C4-2B (cell line): ENCODE results near the gene DHRS7B.

Source experiments
- H3K27ac ChIP-seq: fragments of 450-650 bp; 2 replicates; pipeline ENCODE4 v1.5.1; 2017
- CTCF ChIP-seq: fragments of 450-650 bp; conservative IDR thresholded peaks from 2 replicates; pipeline ENCODE4 v1.5.1; 2017; ENCODE audit warnings: mild to moderate bottlenecking
- ZFX ChIP-seq: fragments of 450-650 bp; IDR thresholded peaks from 2 replicates; pipeline ENCODE4 v1.6.1; 2017

The DHRS7B gene

GRCh38 chr17:21210411-21211076 lies 83.8 kb downstream of the DHRS7B start:
- TF ChIP-seq ZFX (no peak), CTCF (no peak)
- H3K27ac ChIP-seq: no peak overlapping the region

DNA sequence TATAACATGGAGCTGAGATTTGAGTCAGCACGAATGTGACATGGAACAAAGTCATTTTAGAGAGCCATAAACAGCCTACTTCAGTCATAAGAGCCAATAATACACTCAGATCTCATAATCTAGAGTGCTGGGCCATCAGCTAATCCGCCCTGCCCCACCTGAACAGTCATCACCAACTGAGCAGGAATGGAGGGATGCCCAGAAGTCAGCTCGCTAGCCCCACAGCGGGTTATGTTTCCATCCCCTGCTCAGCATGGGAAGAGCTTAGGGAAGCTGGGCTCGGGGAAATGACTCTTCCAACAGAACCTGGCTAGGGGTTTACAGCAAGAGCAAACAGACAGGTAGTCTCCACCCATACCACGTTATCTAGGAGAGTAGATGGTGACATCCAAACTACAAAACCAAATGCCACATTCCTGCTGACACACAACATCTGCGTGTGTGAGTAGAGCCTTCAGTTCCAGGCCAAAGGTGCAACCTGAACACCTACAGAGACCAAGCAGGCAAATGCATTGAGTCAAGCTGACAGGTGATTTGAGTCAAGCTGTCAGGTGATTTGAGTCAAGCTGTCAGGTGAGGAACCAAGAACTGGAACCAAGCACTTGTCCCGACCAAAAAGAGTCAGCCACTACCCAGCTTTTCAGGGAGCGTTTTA lies 85.2 kb downstream of the DHRS7B start:
- H3K27ac ChIP-seq: no peak overlapping the region
- TF ChIP-seq ZFX (no peak), CTCF (no peak)

DNA sequence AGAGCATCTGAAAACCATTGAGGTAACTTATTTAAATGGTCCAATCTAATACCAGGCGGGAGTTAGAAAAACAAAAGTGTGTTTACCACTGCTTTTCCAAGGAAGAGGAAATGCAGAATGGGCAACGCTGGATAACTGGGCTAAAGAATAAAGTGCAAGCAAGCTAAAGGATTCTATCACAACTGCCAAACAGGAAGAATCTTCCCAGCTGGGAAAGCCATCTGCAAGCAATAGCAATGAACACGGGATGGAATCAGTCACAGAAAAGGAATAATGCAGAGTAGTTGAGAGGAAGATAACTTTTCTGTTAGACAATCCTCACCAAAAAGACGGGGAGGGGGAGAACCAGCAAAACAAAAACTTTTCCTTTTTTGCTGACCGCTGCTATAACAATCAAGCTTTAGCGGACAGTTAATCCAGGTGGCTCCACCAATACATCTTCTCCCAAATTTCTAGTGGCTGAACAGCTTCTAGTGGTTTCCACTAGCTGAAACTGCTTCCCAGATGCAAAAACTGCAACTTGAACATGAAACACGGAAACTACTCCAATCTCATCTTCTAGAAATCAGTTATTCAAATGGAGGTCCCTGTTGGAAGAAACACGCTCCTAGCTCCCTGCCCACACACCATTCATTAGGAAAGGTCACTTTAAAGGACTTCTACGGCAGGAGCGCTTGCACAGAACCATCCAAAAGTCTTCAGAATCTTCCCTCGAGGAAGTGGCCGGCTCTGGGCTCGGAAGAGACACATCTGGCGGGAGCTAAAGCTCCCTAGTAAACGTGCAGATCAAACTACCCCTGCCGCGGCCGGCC lies 86.3 kb downstream of the DHRS7B start:
- H3K27ac ChIP-seq: peak overlapping the region; percentile 100
- TF ChIP-seq ZFX (no peak), CTCF (no peak)

GRCh38 chr17:21213638-21214014 lies 86.9 kb downstream of the DHRS7B start:
- H3K27ac ChIP-seq: peak overlapping the region; percentile 100
- peak; percentile 94 for TF ChIP-seq ZFX
- no peak for TF ChIP-seq CTCF

GRCh38 chr17:21214015-21214776 lies 87.4 kb downstream of the DHRS7B start, which contains the start of gene TMEM11:
TSS of gene TMEM11 (minus strand) at chr17:21214161. CDS start at chr17:21214152, 9 bp downstream.
- TF ChIP-seq CTCF (no peak), ZFX (peak; percentile 63)
- H3K27ac ChIP-seq: peak within 1 kb of the TSS; percentile 100

GRCh38 chr17:21214777-21215541 lies 88.2 kb downstream of the DHRS7B start:
- TF ChIP-seq CTCF: no peak
- TF ChIP-seq ZFX: peak; percentile 67; the same call in 1 of the 2 replicates
- H3K27ac ChIP-seq: peak overlapping the region; percentile 100
